PC-9 (cell line): ENCODE data around the gene ITSN2. TPM values are rescaled to one million over a fixed set of nuclear protein-coding genes. Genes with fewer than 3 reads are reported as not detected.

ENCODE experiments used
- BruUV-seq: library from RNA; stranded (reverse); fragments of 400-500 nt; replicated peaks from 2 replicates; lab custom pipeline; 2021; lab: Mats Ljungman, UMichigan
- CTCF ChIA-PET: fragments of 300-600 bp; sonication (Branson Sonifier 250); formaldehyde crosslinking; loops from one replicate; lab custom pipeline; 2022; ENCODE audit warnings: antibody characterized with exemption; lab: Charles Lee
- POLR2A ChIA-PET: fragments of 300-600 bp; sonication (Branson Sonifier 250); formaldehyde crosslinking; loops from one replicate; lab custom pipeline; 2022; ENCODE audit warnings: antibody characterized with exemption; ENCODE audit not compliant: unreplicated experiment; lab: Charles Lee
- DNase-seq, 2 experiments: peaks; one replicate each; pipeline versions ENCODE4 v3.0.0 to v3.0.0-alpha.2; 2015 to 2022; ENCODE audit warnings: mixed read lengths in 1 of 2
- H2AFZ ChIP-seq: fragments of 200-600 bp; sonication (generic); 2 replicates; pipeline ENCODE4 v1.8.1; 2017; ENCODE audit warnings: antibody characterized with exemption
- H3F3A ChIP-seq: fragments of 200-600 bp; sonication (generic); 2 replicates; pipeline ENCODE4 v1.8.1; 2017; ENCODE audit warnings: antibody characterized with exemption, mild to moderate bottlenecking, low read depth; ENCODE audit not compliant: insufficient read depth
- H3K27ac ChIP-seq: fragments of 200-600 bp; sonication (generic); 2 replicates; pipeline ENCODE4 v1.6.1; 2016; ENCODE audit warnings: mixed run types
- H3K27me3 ChIP-seq: fragments of 200-600 bp; sonication (generic); 2 replicates; pipeline ENCODE4 v1.6.1; 2016; ENCODE audit warnings: low read depth, mixed run types; ENCODE audit not compliant: insufficient read depth
- H3K36me3 ChIP-seq: fragments of 200-600 bp; sonication (generic); 2 replicates; pipeline ENCODE4 v1.6.1; 2016; ENCODE audit warnings: low read depth, mixed run types
- H3K4me1 ChIP-seq: fragments of 200-600 bp; sonication (generic); replicated peaks from 2 replicates; pipeline ENCODE4 v1.6.1; 2016; ENCODE audit warnings: mixed run types; ENCODE audit not compliant: insufficient read depth
- H3K4me2 ChIP-seq: fragments of 200-600 bp; sonication (generic); 2 replicates; pipeline ENCODE4 v1.6.1; 2017; ENCODE audit warnings: mixed run types
- H3K4me3 ChIP-seq: fragments of 200-600 bp; sonication (generic); 2 replicates; pipeline ENCODE4 v1.6.1; 2016; ENCODE audit warnings: mixed run types
- H3K79me2 ChIP-seq: fragments of 200-600 bp; sonication (generic); 2 replicates; pipeline ENCODE4 v1.6.1; 2017; ENCODE audit warnings: low read depth, mixed run types
- H3K9me2 ChIP-seq: fragments of 200-600 bp; sonication (generic); 2 replicates; pipeline ENCODE4 v1.8.1; 2017; ENCODE audit warnings: mild to moderate bottlenecking; ENCODE audit not compliant: insufficient read depth
- H3K9me3 ChIP-seq: fragments of 200-600 bp; sonication (generic); 2 replicates; pipeline ENCODE4 v1.8.1; 2016; ENCODE audit warnings: low read depth; ENCODE audit not compliant: insufficient read depth
- H4K20me1 ChIP-seq: fragments of 200-600 bp; sonication (generic); 2 replicates; pipeline ENCODE4 v1.8.1; 2017; ENCODE audit not compliant: insufficient read depth
- CTCF ChIP-seq: fragments of 200-600 bp; sonication (generic); conservative IDR thresholded peaks from 2 replicates; pipeline ENCODE4 v1.6.1; 2017; ENCODE audit warnings: mixed run types, antibody characterized with exemption, mild to moderate bottlenecking, moderate library complexity
- EZH2 ChIP-seq: fragments of 200-600 bp; sonication (generic); IDR thresholded peaks from 2 replicates; pipeline ENCODE4 v1.8.0; 2017; ENCODE audit warnings: antibody characterized with exemption, low read depth
- intact Hi-C: fragments of 100-400 bp; cut with micrococcal nuclease; formaldehyde crosslinking; loops from one replicate; pipeline ENCODE4 v1.10.0; 2022; ENCODE audit not compliant: unreplicated experiment
- total RNA-seq: library from RNA; stranded (reverse); gene quantifications from 2 replicates; pipeline ENCODE4 v1.2.3, GENCODE V29; 2021

The ITSN2 gene
- total RNA-seq, 1 experiment from 2014 or later = 28.4 TPM

- Histone ChIP-seq H3K9me2 (no peaks in the 10 kb centered on the region), H3F3A (no peaks in the 10 kb centered on the region), H3K9me3 (no peaks in the 10 kb centered on the region), H3K36me3 (no peaks in the 10 kb centered on the region), H3K79me2 (no peaks in the 10 kb centered on the region), H3K27me3 (no peaks in the 10 kb centered on the region), H2AFZ (no peak overlapping the region), H4K20me1 (no peaks in the 10 kb centered on the region), H3K4me3 (no peak overlapping the region), H3K27ac (no peak overlapping the region), H3K4me2 (no peak overlapping the region), H3K4me1 (no peaks in the 10 kb centered on the region)
- TF ChIP-seq EZH2 (no peak), CTCF (no peak)
- ChIA-PET CTCF (no interaction called here), POLR2A (interaction anchor here (0.6 kb wide), 1 partner anchor 581 kb away, joined by 5 read pairs; no protein-coding TSS in a partner anchor)
- BruUV-seq = no TSS peak
- DNase-seq = no peak
- intact Hi-C loops = no loop called here
Measured at GRCh38 chr2:24210723-24211122, 149.6 kb downstream of the ITSN2 start.

GRCh38 chr2:24210106-24210455 is 150.3 kb downstream of the ITSN2 start:
- Histone ChIP-seq H2AFZ (no peak overlapping the region), H3K4me1 (no peaks in the 10 kb centered on the region), H3K27ac (no peak overlapping the region), H3K79me2 (no peaks in the 10 kb centered on the region), H3F3A (no peaks in the 10 kb centered on the region), H3K4me3 (no peak overlapping the region), H3K9me2 (no peaks in the 10 kb centered on the region), H3K4me2 (no peak overlapping the region), H3K27me3 (no peaks in the 10 kb centered on the region), H3K36me3 (no peaks in the 10 kb centered on the region), H3K9me3 (no peaks in the 10 kb centered on the region), H4K20me1 (no peaks in the 10 kb centered on the region)
- DNase-seq = no peak
- no TSS peak for BruUV-seq
- intact Hi-C loops = no loop called here
- ChIA-PET POLR2A (interaction anchor here (0.6 kb wide), 1 partner anchor 582 kb away, joined by 5 read pairs; no protein-coding TSS in a partner anchor), CTCF (no interaction called here)
- no peak for TF ChIP-seq CTCF
- TF ChIP-seq EZH2 = no peak

- CTCF ChIA-PET = interaction anchor here (0.6 kb wide), 1 partner anchor 1159 kb away, joined by 3 read pairs; no protein-coding TSS in a partner anchor
- no peak for DNase-seq
- BruUV-seq = no TSS peak
Measured at GRCh38 chr2:24209389-24210105, 150.8 kb downstream of the ITSN2 start.

More at GRCh38 chr2:24209389-24210105, 150.8 kb downstream of the ITSN2 start:
- TF ChIP-seq EZH2 (no peak), CTCF (no peak)
- POLR2A ChIA-PET = no interaction called here
- Histone ChIP-seq H3K4me1 (no peaks in the 10 kb centered on the region), H4K20me1 (no peaks in the 10 kb centered on the region), H3K9me2 (no peaks in the 10 kb centered on the region), H3F3A (no peaks in the 10 kb centered on the region), H3K27me3 (no peaks in the 10 kb centered on the region), H2AFZ (no peak overlapping the region), H3K9me3 (no peaks in the 10 kb centered on the region), H3K79me2 (no peaks in the 10 kb centered on the region), H3K4me2 (no peak overlapping the region), H3K4me3 (no peak overlapping the region), H3K27ac (no peak overlapping the region), H3K36me3 (no peaks in the 10 kb centered on the region)
- intact Hi-C loops = no loop called here
